ENCODE measurements around the gene CCDC184.

Gene CCDC184

GRCh38 chr12:48156652-48157017, 26.8 kb upstream of the CCDC184 start:
- Histone ChIP-seq H3K79me2 (ENCODE audit: low read length) (peaks cover 33% of the 10 kb centered on the region), H3K27ac (ENCODE audit: low read length) (peak overlapping the region; percentile 69; the same call in 1 of the 2 replicates), H3K4me2 (ENCODE audit: low read depth, low read length) (peak overlapping the region; percentile 70), H3K9me3 (replicated peaks; ENCODE audit: insufficient read depth, low read length) (no peaks in the 10 kb centered on the region), H4K20me1 (ENCODE audit: insufficient read depth, low read length) (no peaks in the 10 kb centered on the region), H3F3A (ENCODE audit: insufficient read depth, low read length) (no peaks in the 10 kb centered on the region), H3K4me3 (ENCODE audit: low read length) (peak overlapping the region; percentile 96), H2AFZ (ENCODE audit: low read length) (peak overlapping the region; percentile 89), H3K36me3 (replicated peaks; ENCODE audit: insufficient read depth, low read length) (no peaks in the 10 kb centered on the region), H3K9me2 (replicated peaks; ENCODE audit: insufficient read depth, low read length) (no peaks in the 10 kb centered on the region), H3K27me3 (replicated peaks; ENCODE audit: insufficient read depth, low read length) (no peaks in the 10 kb centered on the region), H3K4me1 (ENCODE audit: low read length) (peaks cover 5% of the 10 kb centered on the region), H3K9ac (ENCODE audit: low read length) (peak overlapping the region; percentile 75; the same call in 1 of the 2 replicates)
- TF ChIP-seq EZH2 (optimal IDR thresholded peaks at IDR 0.05; ENCODE audit: low read depth, low read length), result no peak
- TF ChIP-seq CTCF (IDR thresholded peaks at IDR 0.05; ENCODE audit: low read length), result no peak
- no peak for TF ChIP-seq EZH2phosphoT487 (IDR thresholded peaks at IDR 0.05; ENCODE audit: low read length)
- DNase-seq, result no peak

GRCh38 chr12:48157018-48157888, 26.2 kb upstream of the CCDC184 start, which contains the start of gene ASB8:
TSS of gene ASB8 (minus strand) at chr12:48157515. CDS start at chr12:48153496, 4,019 bp downstream.
- Histone ChIP-seq H3K36me3 (replicated peaks; ENCODE audit: insufficient read depth, low read length) (no peaks in the 10 kb centered on the region), H2AFZ (ENCODE audit: low read length) (peak within 1 kb of the TSS; percentile 89), H3K79me2 (ENCODE audit: low read length) (peaks cover 33% of the 10 kb centered on the region), H3F3A (ENCODE audit: insufficient read depth, low read length) (no peaks in the 10 kb centered on the region), H3K27ac (ENCODE audit: low read length) (peak within 1 kb of the TSS; percentile 69), H3K9ac (ENCODE audit: low read length) (peak within 1 kb of the TSS; percentile 75), H3K4me1 (ENCODE audit: low read length) (peaks cover 5% of the 10 kb centered on the region), H3K9me3 (replicated peaks; ENCODE audit: insufficient read depth, low read length) (no peaks in the 10 kb centered on the region), H4K20me1 (ENCODE audit: insufficient read depth, low read length) (no peaks in the 10 kb centered on the region), H3K27me3 (replicated peaks; ENCODE audit: insufficient read depth, low read length) (no peaks in the 10 kb centered on the region), H3K4me2 (ENCODE audit: low read depth, low read length) (peak within 1 kb of the TSS; percentile 70), H3K9me2 (replicated peaks; ENCODE audit: insufficient read depth, low read length) (no peaks in the 10 kb centered on the region), H3K4me3 (ENCODE audit: low read length) (peak within 1 kb of the TSS; percentile 96)
- DNase-seq, result peak; percentile 99
- TF ChIP-seq EZH2 (optimal IDR thresholded peaks at IDR 0.05; ENCODE audit: low read depth, low read length), result no peak
- peak; percentile 49 for TF ChIP-seq CTCF (IDR thresholded peaks at IDR 0.05; ENCODE audit: low read length)
- no peak for TF ChIP-seq EZH2phosphoT487 (IDR thresholded peaks at IDR 0.05; ENCODE audit: low read length)

- H3K4me2 ChIP-seq (ENCODE audit: low read depth, low read length), result peak overlapping the region; percentile 70
- peaks cover 5% of the 10 kb centered on the region for H3K4me1 ChIP-seq (ENCODE audit: low read length)
- no peak for TF ChIP-seq CTCF (IDR thresholded peaks at IDR 0.05; ENCODE audit: low read length)
- TF ChIP-seq EZH2 (optimal IDR thresholded peaks at IDR 0.05; ENCODE audit: low read depth, low read length), result no peak
- TF ChIP-seq EZH2phosphoT487 (IDR thresholded peaks at IDR 0.05; ENCODE audit: low read length), result no peak
- H4K20me1 ChIP-seq (ENCODE audit: insufficient read depth, low read length), result no peaks in the 10 kb centered on the region
- H3K27me3 ChIP-seq (replicated peaks; ENCODE audit: insufficient read depth, low read length), result no peaks in the 10 kb centered on the region
- no peak for DNase-seq
- no peaks in the 10 kb centered on the region for H3K9me3 ChIP-seq (replicated peaks; ENCODE audit: insufficient read depth, low read length)
- H3K36me3 ChIP-seq (replicated peaks; ENCODE audit: insufficient read depth, low read length), result no peaks in the 10 kb centered on the region
- peaks cover 33% of the 10 kb centered on the region for H3K79me2 ChIP-seq (ENCODE audit: low read length)
- H3K9ac ChIP-seq (ENCODE audit: low read length), result peak overlapping the region; percentile 32; the same call in 1 of the 2 replicates
- no peaks in the 10 kb centered on the region for H3K9me2 ChIP-seq (replicated peaks; ENCODE audit: insufficient read depth, low read length)
- H3F3A ChIP-seq (ENCODE audit: insufficient read depth, low read length), result no peaks in the 10 kb centered on the region
- H3K4me3 ChIP-seq (ENCODE audit: low read length), result peak overlapping the region; percentile 96
- H2AFZ ChIP-seq (ENCODE audit: low read length), result peak overlapping the region; percentile 84
- H3K27ac ChIP-seq (ENCODE audit: low read length), result no peak overlapping the region; the same call in 1 of the 2 replicates
Measured at GRCh38 chr12:48157889-48158370, 25.5 kb upstream of the CCDC184 start.
